K562 (cell line): ENCODE results near the gene SAP30L. TPM values are rescaled to one million over a fixed set of nuclear protein-coding genes. Genes with fewer than 3 reads are reported as not detected.

ENCODE experiments used
- ATAC-seq: fragments of 200-7000 bp; cut with Tn5 transposase; 3 replicates; pipeline ENCODE4 v1.9.1; 2020; ENCODE audit warnings: moderate library complexity
- BruUV-seq: library from RNA; stranded (reverse); fragments of 400-500 nt; replicated peaks from 2 replicates; lab custom pipeline; 2021; lab: Mats Ljungman, UMichigan
- CTCF ChIA-PET: fragments of 300-600 bp; formaldehyde crosslinking; extraction: SDS; loops from one replicate; lab custom pipeline; 2021; ENCODE audit warnings: low intra/inter-chr PET ratio; lab: Yijun Ruan, JAX
- POLR2A ChIA-PET: fragments of 300-600, 350-650 bp; sonication (Branson Sonifier 250); formaldehyde crosslinking; extraction: SDS; loops from one replicate; lab custom pipeline; 2021; ENCODE audit warnings: antibody characterized with exemption, inconsistent platforms; lab: Yijun Ruan, JAX
- DNase-seq, 4 experiments: peaks; one replicate each; pipeline versions ENCODE4 v3.0.0 to v3.0.0-alpha.2; 2011 to 2018; ENCODE audit warnings: low spot score in 3 of 4, mixed read lengths in 3 of 4; ENCODE audit errors: extremely low read depth in 1 of 4
- FAIRE-seq: peaks from 2 replicates; lab custom pipeline; 2011; peaks lifted over from hg19 to GRCh38; lab: Jason Lieb, UNC
- H2AFZ ChIP-seq: 2 replicates; pipeline ENCODE4 v1.6.0; 2011; ENCODE audit warnings: low read depth, low read length, control low read depth, inconsistent platforms
- H3K27ac ChIP-seq: fragments of 200-600 bp; 3 replicates; pipeline ENCODE4 v1.8.0; 2011; ENCODE audit warnings: low read depth, mild to moderate bottlenecking, control low read depth, inconsistent platforms, low read length, moderate library complexity, mixed read lengths; ENCODE audit errors: extremely low read depth
- H3K27me3 ChIP-seq, 2 experiments: fragments of 300-600 bp in 1 of 2; 2 replicates in 1 of 2; 3 replicates in 1 of 2; pipeline versions ENCODE4 v1.6.0 to v1.8.0; 2011; ENCODE audit warnings: inconsistent platforms in 2 of 2, low read length in 2 of 2, mild to moderate bottlenecking in 1 of 2, mixed read lengths in 1 of 2, moderate library complexity in 1 of 2; ENCODE audit not compliant: control insufficient read depth in 2 of 2, insufficient read depth in 2 of 2
- H3K36me3 ChIP-seq: fragments of 300-600 bp; 3 replicates; pipeline ENCODE4 v1.8.0; 2011; ENCODE audit warnings: mild to moderate bottlenecking, low read length, inconsistent platforms; ENCODE audit not compliant: control insufficient read depth, insufficient read depth
- H3K4me1 ChIP-seq, 2 experiments: fragments of 200-600 bp in 1 of 2; replicated peaks in 1 of 2; 2 replicates in 1 of 2; 3 replicates in 1 of 2; pipeline versions ENCODE4 v1.5.1 to v1.8.0; 2011; ENCODE audit warnings: inconsistent platforms in 2 of 2, low read length in 2 of 2, mild to moderate bottlenecking in 1 of 2, mixed read lengths in 1 of 2, moderate library complexity in 1 of 2; ENCODE audit not compliant: control insufficient read depth in 2 of 2, insufficient read depth in 2 of 2
- H3K4me2 ChIP-seq: 2 replicates; pipeline ENCODE4 v1.6.1; 2011; ENCODE audit warnings: low read length, control low read depth, inconsistent platforms, mixed read lengths; ENCODE audit not compliant: insufficient read depth
- H3K4me3 ChIP-seq: fragments of 200-600 bp; sonication (generic), shearing (Covaris generic); 2 replicates; pipeline ENCODE4 v1.5.1; 2016; ENCODE audit warnings: control low read depth, inconsistent platforms
- H3K79me2 ChIP-seq: fragments of 200-600 bp; 3 replicates; pipeline ENCODE4 v1.8.0; 2011; ENCODE audit warnings: low read length, inconsistent platforms; ENCODE audit not compliant: control insufficient read depth, insufficient read depth
- H3K9ac ChIP-seq, 2 experiments: 2 replicates each; pipeline versions ENCODE4 v1.6.0 to v1.6.1; 2011; ENCODE audit warnings: low read depth in 2 of 2, low read length in 2 of 2, control low read depth in 1 of 2, inconsistent platforms in 1 of 2, mild to moderate bottlenecking in 1 of 2, mixed read lengths in 1 of 2; ENCODE audit not compliant: insufficient read depth in 1 of 2
- H3K9me1 ChIP-seq: one replicate; pipeline ENCODE4 v1.6.0; 2011; ENCODE audit warnings: inconsistent platforms, mild to moderate bottlenecking, low read length, moderate library complexity; ENCODE audit not compliant: control insufficient read depth, insufficient read depth
- H3K9me3 ChIP-seq: replicated peaks from 2 replicates; pipeline ENCODE4 v1.5.1; 2011; ENCODE audit warnings: low read depth, low read length, inconsistent platforms; ENCODE audit not compliant: control insufficient read depth, insufficient read depth
- H4K20me1 ChIP-seq: replicated peaks from 2 replicates; pipeline ENCODE4 v1.6.1; 2011; ENCODE audit warnings: low read length, inconsistent platforms, mixed read lengths; ENCODE audit not compliant: control insufficient read depth, insufficient read depth
- CEBPB ChIP-seq: fragments of 450-650 bp; IDR thresholded peaks from 2 replicates; pipeline ENCODE4 v1.6.1; 2016; ENCODE audit warnings: missing genetic modification characterization, missing compliant biosample characterization
- KLF10 ChIP-seq: fragments of 250-450 bp; sonication (Bioruptor Pico); IDR thresholded peaks from 2 replicates; pipeline ENCODE4 v1.6.1; 2021; ENCODE audit warnings: matching md5 sums
- ZNF217 ChIP-seq: sonication (generic); formaldehyde crosslinking; IDR thresholded peaks from 2 replicates; pipeline ENCODE4 v1.8.0; 2022; ENCODE audit warnings: mild to moderate bottlenecking, missing genetic modification reagents
- WGBS: fragments of 100-300 bp; shearing (Covaris generic); methylation state at CpG from one replicate; pipeline ENCODE4 v1.1.6; 2016; ENCODE audit warnings: low coverage, mixed read lengths; ENCODE audit not compliant: insufficient coverage; ENCODE audit errors: missing lambda C conversion rate; 5-methylcytosine and 5-hydroxymethylcytosine counted together
- in situ Hi-C: fragments of 300-500 bp; cut with MboI; formaldehyde crosslinking; loops from 4 replicates; pipeline ENCODE4 v1.15.0; 2018; ENCODE audit warnings: inconsistent platforms, mixed read lengths
- intact Hi-C: fragments of 100-400 bp; cut with micrococcal nuclease; formaldehyde crosslinking; loops from 2 replicates; pipeline ENCODE4 v1.14.2; 2022
- polyA plus RNA-seq, 8 experiments: library from polyadenylated mRNA; depleted of rRNA in 4 of 8; stranded (reverse) in 5 of 8; unstranded in 3 of 8; fragments of >200 nt; fragmentation: Nextera tagmentation in 2 of 8; fragmentation: Illumina TruSeq in 1 of 8; extraction: Ambion mirVana in 2 of 8; extraction: Trizol in 1 of 8; gene quantifications; 2 replicates each; pipeline versions ENCODE4 v1.2.1 to v1.2.3, GENCODE V29; 2011 to 2014; ENCODE audit warnings: inconsistent platforms in 1 of 8, missing spikeins in 1 of 8
- total RNA-seq, 7 experiments: library from RNA; depleted of rRNA in 6 of 7; stranded (reverse); fragments of >200 nt in 6 of 7; fragmentation: Illumina TruSeq in 2 of 7; extraction: Trizol in 2 of 7; gene quantifications; 2 replicates each; pipeline versions ENCODE4 v1.2.1 to v1.2.3, GENCODE V29; 2011 to 2021; ENCODE audit warnings: low replicate concordance in 1 of 7

SAP30L gene
- total and polyA plus RNA-seq, 9 of the 15 experiments (the other 6 are each of a cell fraction or from before 2014, with no cell fraction given), result 5.1 to 33.6 (median 28.1) TPM

GRCh38 chr5:154440540-154440939, 5.3 kb upstream of the SAP30L start:
- no TSS peak for BruUV-seq
- Histone ChIP-seq H3K9me3 (no peaks in the 10 kb centered on the region), H3K9ac (no peak overlapping the region), H3K4me1 (peaks cover 0 to 7% of the 10 kb centered on the region in 2 experiments; a peak in 3 of 5 replicates), H4K20me1 (no peaks in the 10 kb centered on the region), H3K4me2 (no peak overlapping the region), H3K36me3 (peaks cover 65% of the 10 kb centered on the region), H3K27ac (no peak overlapping the region), H3K79me2 (peaks cover 13% of the 10 kb centered on the region; the same call in 2 of the 3 replicates), H3K9me1 (no peaks in the 10 kb centered on the region), H2AFZ (no peak overlapping the region), H3K4me3 (no peak overlapping the region), H3K27me3 (no peaks in the 10 kb centered on the region)
- FAIRE-seq (no peak), ATAC-seq (no peak), DNase-seq (no peak)
- WGBS, result 82% methylated on average over 5 of the region's 5 CpGs
- ChIA-PET CTCF (no interaction called here), POLR2A (no interaction called here)
- intact Hi-C loops, result no loop called here
- in situ Hi-C loops, result no loop called here
- no peak for TF ChIP-seq KLF10 (CRISPR knock-in tag)
- TF ChIP-seq CEBPB (tag), result peak; percentile 60

- ChIA-PET CTCF (no interaction called here), POLR2A (no interaction called here)
- no TSS peak for BruUV-seq
- 80% methylated on average over 1 of the region's 1 CpG for WGBS
- Histone ChIP-seq H3K9me1 (no peaks in the 10 kb centered on the region), H4K20me1 (peaks cover 8% of the 10 kb centered on the region; the same call in 1 of the 2 replicates), H3K4me1 (peaks cover 8 to 19% of the 10 kb centered on the region in 2 experiments; a peak in 4 of 5 replicates), H3K9me3 (no peaks in the 10 kb centered on the region), H3K4me2 (no peak overlapping the region), H3K4me3 (no peak overlapping the region), H3K27me3 (no peaks in the 10 kb centered on the region), H3K79me2 (peaks cover 29% of the 10 kb centered on the region), H2AFZ (no peak overlapping the region), H3K27ac (no peak overlapping the region), H3K9ac (no peak overlapping the region), H3K36me3 (peaks cover 46% of the 10 kb centered on the region; the same call in 2 of the 3 replicates)
- in situ Hi-C loops (no loop called here), intact Hi-C loops (no loop called here)
- no peak for TF ChIP-seq ZNF217 (CRISPR knock-in tag)
- DNase-seq (no peak), ATAC-seq (no peak), FAIRE-seq (no peak)
These were observed 3.0 kb upstream of the SAP30L start for GRCh38 chr5:154442801-154443200.
